Mucosa of stomach (tissue), 1 donor: ENCODE data around the gene MEOX2.

ENCODE experiments used
- H3K27me3 ChIP-seq: one replicate; pipeline ENCODE4 v1.7.0; 2013; ENCODE audit warnings: mild to moderate bottlenecking, low read length; ENCODE audit not compliant: control insufficient read depth, insufficient read depth
- H3K36me3 ChIP-seq: one replicate; pipeline ENCODE4 v1.7.0; 2013; ENCODE audit warnings: low read length; ENCODE audit not compliant: control insufficient read depth, insufficient read depth
- H3K4me1 ChIP-seq: one replicate; pipeline ENCODE4 v1.7.0; 2013; ENCODE audit warnings: mild to moderate bottlenecking, low read length; ENCODE audit not compliant: control insufficient read depth, insufficient read depth
- H3K4me3 ChIP-seq: one replicate; pipeline ENCODE4 v1.7.0; 2013; ENCODE audit warnings: low read length
- H3K9ac ChIP-seq: one replicate; pipeline ENCODE4 v1.7.0; 2013; ENCODE audit warnings: mild to moderate bottlenecking, low read length, moderate library complexity
- H3K9me3 ChIP-seq: one replicate; pipeline ENCODE4 v1.7.0; 2013; ENCODE audit warnings: mild to moderate bottlenecking, low read length, moderate library complexity; ENCODE audit not compliant: control insufficient read depth
- donor health status: Pancreatic carcinoma.

The MEOX2 gene

GRCh38 chr7:15679306-15679705, 7.2 kb downstream of the MEOX2 start:
- H3K4me1 ChIP-seq: no peaks in the 10 kb centered on the region
- no peaks in the 10 kb centered on the region for H3K27me3 ChIP-seq
- H3K4me3 ChIP-seq: no peak overlapping the region
- H3K9ac ChIP-seq: no peak overlapping the region
- H3K36me3 ChIP-seq: no peaks in the 10 kb centered on the region
- no peaks in the 10 kb centered on the region for H3K9me3 ChIP-seq

DNA sequence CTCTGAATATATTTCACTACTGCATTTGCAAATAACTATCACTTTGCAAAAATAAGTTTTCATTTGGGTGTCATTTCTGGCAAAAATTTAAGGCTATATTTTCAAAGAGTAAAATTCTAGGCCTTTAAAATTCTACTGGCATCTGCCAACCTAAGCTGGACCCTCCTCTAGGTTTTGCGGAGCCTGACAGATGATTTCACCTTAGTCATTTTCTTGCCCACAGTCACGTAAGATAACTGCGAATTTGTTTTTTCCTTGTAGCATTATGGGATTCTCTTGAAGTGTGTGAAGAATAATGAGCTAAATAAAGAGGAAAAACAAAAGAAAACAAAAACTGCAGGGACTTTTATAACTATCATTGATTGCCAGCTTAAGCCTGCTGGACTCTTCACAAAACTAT, 7.8 kb downstream of the MEOX2 start:
- Histone ChIP-seq H3K27me3 (no peaks in the 10 kb centered on the region), H3K9ac (no peak overlapping the region), H3K4me3 (no peak overlapping the region), H3K36me3 (no peaks in the 10 kb centered on the region), H3K4me1 (no peaks in the 10 kb centered on the region), H3K9me3 (no peaks in the 10 kb centered on the region)

DNA sequence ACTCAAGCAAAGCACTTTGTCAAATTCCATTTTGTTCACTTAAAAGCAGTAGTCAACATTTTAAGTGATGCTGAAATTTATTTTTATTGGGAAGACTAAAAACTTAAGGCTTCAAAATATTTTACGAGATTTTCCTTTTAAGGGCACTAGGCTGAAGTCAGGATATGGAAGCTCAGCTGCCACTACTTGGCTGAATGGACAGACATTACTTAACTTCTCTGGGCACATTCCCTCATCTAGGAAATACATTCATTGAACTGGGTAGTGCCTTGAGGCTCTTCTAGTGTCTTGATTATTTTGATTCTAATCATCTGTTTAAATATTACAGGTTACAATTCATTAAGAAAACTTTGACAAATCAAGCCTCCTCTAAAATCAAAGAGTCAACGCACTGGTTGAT, 11.1 kb downstream of the MEOX2 start:
- no peak overlapping the region for H3K9ac ChIP-seq
- H3K36me3 ChIP-seq: no peaks in the 10 kb centered on the region
- no peaks in the 10 kb centered on the region for H3K27me3 ChIP-seq
- no peaks in the 10 kb centered on the region for H3K9me3 ChIP-seq
- no peaks in the 10 kb centered on the region for H3K4me1 ChIP-seq
- H3K4me3 ChIP-seq: no peak overlapping the region

DNA sequence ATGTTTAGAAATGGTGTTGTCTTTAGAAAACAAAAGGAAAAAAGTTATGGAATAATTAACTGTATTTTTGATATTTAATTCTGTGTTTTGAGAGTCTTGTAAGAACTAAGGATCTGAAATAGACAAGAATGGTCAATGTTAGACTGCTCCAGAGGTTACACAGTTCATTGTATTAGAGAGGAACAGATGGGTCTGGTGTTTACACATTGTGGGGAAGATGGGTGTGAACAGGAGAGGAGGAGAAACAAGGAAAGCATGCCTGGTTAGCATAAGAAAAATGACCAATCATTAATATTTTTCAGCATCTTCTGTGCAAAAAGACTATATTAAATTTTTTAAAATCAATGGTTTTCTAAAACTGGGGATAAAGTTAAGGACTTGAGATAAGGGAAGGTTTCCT, 11.9 kb downstream of the MEOX2 start:
- H3K36me3 ChIP-seq: no peaks in the 10 kb centered on the region

DNA sequence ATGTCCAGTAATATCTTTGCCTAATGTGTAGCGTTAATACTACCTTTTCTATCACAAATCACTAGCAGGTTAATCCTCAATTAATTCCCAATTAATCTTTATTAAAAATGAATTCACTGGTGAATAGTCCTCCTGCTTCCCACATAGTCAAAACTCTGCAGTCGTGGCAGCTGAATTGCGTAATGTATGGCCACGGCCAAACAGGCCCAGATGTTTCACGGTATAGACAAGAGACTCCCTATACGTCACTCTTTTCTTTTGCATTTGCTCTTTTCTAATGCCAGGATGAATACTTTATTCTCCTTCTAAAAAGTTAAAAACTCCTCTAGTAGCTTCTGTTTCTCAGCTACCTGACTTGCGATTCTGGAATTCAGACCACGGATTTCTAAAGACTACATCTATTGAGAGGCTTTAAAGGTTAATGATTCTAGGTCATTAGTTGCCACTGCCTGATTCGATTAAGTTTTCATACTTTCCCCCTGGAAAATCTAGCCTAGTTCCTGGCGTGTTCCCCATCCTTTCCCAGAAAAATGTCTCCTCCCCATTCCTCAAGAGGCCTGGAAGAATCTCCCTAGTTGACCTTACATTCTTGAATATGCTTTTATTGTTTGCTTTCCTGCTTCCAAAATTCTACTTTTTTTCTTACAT, 16.9 kb downstream of the MEOX2 start:
- Histone ChIP-seq H3K4me3 (no peak overlapping the region), H3K9ac (no peak overlapping the region), H3K4me1 (no peaks in the 10 kb centered on the region), H3K27me3 (no peaks in the 10 kb centered on the region), H3K9me3 (no peaks in the 10 kb centered on the region), H3K36me3 (no peaks in the 10 kb centered on the region)

More for the DNA sequence above, 11.9 kb downstream of the MEOX2 start:
- no peak overlapping the region for H3K9ac ChIP-seq
- no peak overlapping the region for H3K4me3 ChIP-seq
- H3K9me3 ChIP-seq: no peaks in the 10 kb centered on the region
- H3K27me3 ChIP-seq: no peaks in the 10 kb centered on the region
- H3K4me1 ChIP-seq: no peaks in the 10 kb centered on the region

DNA sequence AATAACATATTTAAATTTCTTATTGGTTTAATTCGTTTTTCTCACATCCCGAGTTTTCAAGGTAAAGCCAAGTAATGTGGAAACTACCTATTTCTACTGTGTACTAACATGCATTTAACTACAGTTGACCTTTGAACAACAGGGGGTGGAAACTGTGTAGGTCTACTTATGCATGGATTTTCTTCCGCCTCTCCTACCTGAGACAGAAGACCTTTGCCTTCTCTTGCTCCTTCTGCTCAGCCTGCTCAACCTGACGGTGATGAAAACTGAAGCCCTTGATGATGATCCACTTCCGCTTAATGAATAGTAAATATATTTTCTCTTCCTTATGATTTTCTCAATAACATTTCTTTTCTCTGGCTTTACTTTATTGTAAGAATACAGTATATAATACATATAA, 18.5 kb downstream of the MEOX2 start:
- no peak overlapping the region for H3K4me3 ChIP-seq
- no peaks in the 10 kb centered on the region for H3K4me1 ChIP-seq
- no peaks in the 10 kb centered on the region for H3K27me3 ChIP-seq
- no peak overlapping the region for H3K9ac ChIP-seq
- no peaks in the 10 kb centered on the region for H3K9me3 ChIP-seq
- no peaks in the 10 kb centered on the region for H3K36me3 ChIP-seq

DNA sequence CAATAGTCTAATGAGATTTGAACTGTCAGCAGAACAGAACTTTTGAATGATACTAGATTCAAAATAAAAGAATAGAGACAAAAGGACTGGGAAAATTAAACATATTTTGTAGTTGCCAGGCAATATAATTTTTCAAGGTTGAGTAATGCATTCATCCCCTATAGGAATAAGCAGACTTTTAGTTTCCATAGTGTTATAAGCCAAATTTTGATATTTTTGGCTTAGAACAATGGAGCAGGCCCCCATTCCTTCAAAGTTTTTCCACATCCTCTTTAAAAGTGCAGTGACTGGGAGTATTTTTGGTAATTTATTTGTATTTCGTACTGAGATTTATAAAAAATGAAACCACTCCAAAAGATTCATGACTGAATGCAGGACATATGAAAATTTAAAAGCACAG, 24.0 kb downstream of the MEOX2 start:
- Histone ChIP-seq H3K36me3 (no peaks in the 10 kb centered on the region), H3K9ac (no peak overlapping the region), H3K4me1 (no peaks in the 10 kb centered on the region), H3K9me3 (no peaks in the 10 kb centered on the region), H3K4me3 (no peak overlapping the region), H3K27me3 (no peaks in the 10 kb centered on the region)

DNA sequence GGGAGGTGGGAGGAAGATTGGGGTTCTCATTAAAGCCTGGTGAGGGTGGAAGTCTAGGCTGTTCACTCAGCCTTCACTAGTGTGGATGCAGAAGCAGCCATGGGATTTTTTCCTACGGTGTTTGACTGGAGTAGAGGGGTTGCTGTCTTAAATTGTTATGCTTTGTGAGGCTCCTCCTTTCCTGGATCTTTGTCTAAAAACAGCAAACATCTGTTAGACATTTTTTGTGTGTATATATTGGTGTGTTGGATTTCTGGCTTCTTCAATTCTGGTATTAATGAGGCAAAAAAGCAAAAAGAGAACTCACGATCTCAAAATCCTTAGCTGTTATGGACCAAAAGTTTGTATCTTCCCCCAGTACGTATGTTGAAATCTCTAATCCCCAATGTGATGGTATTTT, 28.2 kb downstream of the MEOX2 start:
- no peaks in the 10 kb centered on the region for H3K36me3 ChIP-seq
- H3K4me1 ChIP-seq: no peaks in the 10 kb centered on the region
- H3K27me3 ChIP-seq: no peaks in the 10 kb centered on the region
- H3K4me3 ChIP-seq: no peak overlapping the region
- H3K9ac ChIP-seq: no peak overlapping the region
- no peaks in the 10 kb centered on the region for H3K9me3 ChIP-seq

DNA sequence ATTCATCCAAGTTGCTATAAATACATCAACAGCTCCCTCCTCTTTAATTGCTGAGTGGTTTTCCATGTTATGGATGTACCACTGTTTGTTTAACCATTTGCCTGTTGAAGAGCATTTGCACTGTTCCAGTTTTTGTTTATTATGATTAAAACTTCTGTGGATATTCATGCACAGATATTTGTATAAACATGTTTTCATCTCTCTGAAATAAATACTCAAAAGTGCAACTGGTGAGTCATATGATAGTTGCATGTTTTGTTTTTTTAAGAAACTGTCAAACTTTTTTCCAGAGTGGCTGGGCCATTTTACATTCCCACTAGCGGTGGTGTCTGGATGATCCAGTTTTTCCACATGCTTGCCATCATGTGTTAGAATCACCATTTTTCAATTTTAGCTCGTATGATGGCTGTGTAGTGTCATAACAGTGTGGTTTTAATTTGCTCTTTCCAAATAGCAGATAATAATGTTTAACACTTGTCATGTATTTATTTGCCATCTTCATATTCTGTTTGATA, 33.6 kb downstream of the MEOX2 start:
- Histone ChIP-seq H3K4me1 (no peaks in the 10 kb centered on the region), H3K36me3 (no peaks in the 10 kb centered on the region), H3K9ac (no peak overlapping the region), H3K9me3 (no peaks in the 10 kb centered on the region), H3K4me3 (no peak overlapping the region), H3K27me3 (no peaks in the 10 kb centered on the region)

DNA sequence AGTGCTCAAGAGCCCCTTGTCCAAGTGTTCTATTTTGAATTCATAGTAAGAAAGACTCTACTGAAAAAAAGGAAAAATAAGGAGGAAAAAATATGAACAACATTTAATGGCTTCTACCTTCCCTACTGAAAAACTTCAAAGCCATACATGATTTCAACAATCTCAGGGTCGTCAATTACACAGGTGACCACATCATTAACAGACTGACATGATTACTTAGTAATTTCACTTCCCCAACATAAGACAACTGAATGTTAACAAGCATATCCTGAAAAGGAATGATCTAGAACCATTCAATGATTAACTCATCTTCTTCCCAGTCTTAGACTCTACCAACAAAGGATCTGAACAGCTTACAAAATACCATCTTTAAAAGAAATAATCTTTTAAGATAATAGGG, 34.8 kb downstream of the MEOX2 start:
- H3K4me1 ChIP-seq: no peaks in the 10 kb centered on the region
- no peaks in the 10 kb centered on the region for H3K36me3 ChIP-seq
- no peak overlapping the region for H3K9ac ChIP-seq
- no peak overlapping the region for H3K4me3 ChIP-seq
- no peaks in the 10 kb centered on the region for H3K9me3 ChIP-seq
- H3K27me3 ChIP-seq: no peaks in the 10 kb centered on the region

DNA sequence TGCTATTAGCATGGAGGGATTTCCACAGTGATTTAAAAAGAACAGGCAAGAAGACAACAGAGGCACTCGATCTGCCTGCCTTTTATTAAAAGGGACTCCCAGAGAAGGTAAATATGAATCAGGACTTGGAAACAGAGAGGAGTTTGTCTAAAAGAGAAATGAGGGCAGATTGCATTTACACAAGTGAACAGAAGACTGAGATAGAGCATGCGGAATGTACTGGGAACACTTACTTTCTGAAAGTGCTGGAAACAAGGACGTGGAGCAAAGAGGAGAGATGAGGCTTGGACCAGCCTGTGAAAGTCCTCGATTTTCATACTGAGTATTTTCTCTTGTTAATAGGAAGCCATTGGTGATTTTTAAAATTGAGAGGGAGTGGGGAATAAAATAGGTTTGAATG, 35.7 kb downstream of the MEOX2 start:
- H3K27me3 ChIP-seq: no peaks in the 10 kb centered on the region
- no peak overlapping the region for H3K9ac ChIP-seq
- H3K4me3 ChIP-seq: no peak overlapping the region
- no peaks in the 10 kb centered on the region for H3K4me1 ChIP-seq
- H3K9me3 ChIP-seq: no peaks in the 10 kb centered on the region
- no peaks in the 10 kb centered on the region for H3K36me3 ChIP-seq

- Histone ChIP-seq H3K36me3 (no peaks in the 10 kb centered on the region), H3K27me3 (no peaks in the 10 kb centered on the region), H3K4me1 (no peaks in the 10 kb centered on the region), H3K9ac (no peak overlapping the region), H3K4me3 (no peak overlapping the region), H3K9me3 (no peaks in the 10 kb centered on the region)
Measured at GRCh38 chr7:15648461-15648961, 38.0 kb downstream of the MEOX2 start.

DNA sequence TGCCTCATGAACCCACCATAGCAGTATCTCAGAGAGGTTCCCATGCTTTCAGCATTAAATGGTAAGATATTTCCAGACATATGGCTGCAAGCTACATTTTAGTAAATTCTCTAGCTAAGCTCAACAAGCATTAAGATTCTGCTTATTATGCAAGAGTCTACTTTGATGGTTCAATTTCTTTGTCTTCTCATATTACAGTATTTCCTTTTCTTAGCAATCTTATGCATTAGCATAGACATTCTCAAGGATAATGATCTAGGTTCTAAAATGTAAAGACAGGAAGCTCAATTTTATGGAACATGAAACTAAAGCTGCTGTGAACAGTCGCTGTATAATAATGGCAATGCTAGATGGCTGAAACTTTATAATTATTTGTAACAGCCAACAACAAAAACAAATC, 39.2 kb downstream of the MEOX2 start:
- no peak overlapping the region for H3K4me3 ChIP-seq
- H3K36me3 ChIP-seq: no peaks in the 10 kb centered on the region
- H3K4me1 ChIP-seq: no peaks in the 10 kb centered on the region
- no peaks in the 10 kb centered on the region for H3K27me3 ChIP-seq
- no peaks in the 10 kb centered on the region for H3K9me3 ChIP-seq
- H3K9ac ChIP-seq: no peak overlapping the region
